AG09309 (cell line): ENCODE measurements around the gene C3orf70.
A peak's percentile ranks its signal among the peaks of the same experiment; 100 is the strongest.

ENCODE experiments used
- DNase-seq: peaks from one replicate; pipeline ENCODE4 v3.0.0-alpha.2; 2010; ENCODE audit warnings: low read depth
- H3K4me3 ChIP-seq: 2 replicates; pipeline ENCODE4 v1.5.1; 2011; ENCODE audit warnings: mild to moderate bottlenecking, low read depth, low read length, moderate library complexity; ENCODE audit not compliant: control insufficient read depth
- TF ChIP-seq, protein P1 (sequence below): IDR thresholded peaks from 2 replicates; pipeline ENCODE4 v1.5.1; 2011; ENCODE audit warnings: mild to moderate bottlenecking, low read depth, low read length, inconsistent platforms; ENCODE audit not compliant: insufficient read depth, control insufficient read depth; ENCODE audit errors: missing control alignments

Gene C3orf70, protein sequence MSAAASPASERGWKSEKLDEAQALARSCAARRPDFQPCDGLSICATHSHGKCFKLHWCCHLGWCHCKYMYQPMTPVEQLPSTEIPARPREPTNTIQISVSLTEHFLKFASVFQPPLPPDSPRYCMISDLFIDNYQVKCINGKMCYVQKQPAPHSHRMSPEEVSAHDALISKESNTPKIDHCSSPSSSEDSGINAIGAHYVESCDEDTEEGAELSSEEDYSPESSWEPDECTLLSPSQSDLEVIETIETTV

DNA sequence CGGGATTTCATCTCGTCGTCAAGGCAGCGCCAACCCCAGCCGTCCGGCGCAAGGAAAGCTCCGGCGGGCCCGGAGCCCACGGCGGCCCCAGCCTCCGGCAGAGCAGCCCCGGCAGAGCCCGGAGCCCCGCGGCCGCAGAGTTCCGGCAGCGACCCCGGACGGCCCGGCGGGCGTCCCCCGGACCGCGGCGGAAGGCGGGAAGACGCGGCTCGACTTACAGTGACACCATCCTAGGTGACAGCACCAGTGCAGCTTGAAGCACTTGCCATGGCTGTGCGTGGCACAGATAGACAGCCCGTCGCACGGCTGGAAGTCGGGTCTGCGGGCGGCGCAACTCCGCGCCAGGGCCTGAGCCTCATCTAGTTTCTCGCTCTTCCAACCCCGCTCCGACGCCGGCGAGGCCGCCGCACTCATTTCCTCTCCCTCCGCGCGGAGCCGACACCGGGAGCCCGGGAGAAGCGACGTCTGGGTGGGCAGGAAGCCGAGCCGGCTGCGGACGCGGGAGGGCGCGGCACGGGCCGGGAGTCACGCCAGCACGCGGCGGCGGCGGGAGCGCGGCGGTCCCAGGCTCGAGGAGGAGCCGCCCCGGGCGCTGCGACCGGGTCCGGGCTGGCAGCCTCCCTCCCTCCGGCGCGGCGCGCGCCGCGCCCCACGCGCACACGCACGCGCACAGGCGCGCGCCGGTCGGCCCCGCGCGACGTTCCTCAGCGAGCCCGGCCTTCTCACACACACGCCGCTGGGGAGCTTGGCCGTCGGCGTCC, at the start of gene C3orf70:
Gene C3orf70, minus strand, starts transcription at position 651 of the 761 bp plus-strand sequence. Its CDS starts 237 bp downstream, at position 414.
- DNase-seq = no peak
- H3K4me3 ChIP-seq = peak within 1 kb of the TSS; percentile 68
- TF ChIP-seq, protein P1, sequence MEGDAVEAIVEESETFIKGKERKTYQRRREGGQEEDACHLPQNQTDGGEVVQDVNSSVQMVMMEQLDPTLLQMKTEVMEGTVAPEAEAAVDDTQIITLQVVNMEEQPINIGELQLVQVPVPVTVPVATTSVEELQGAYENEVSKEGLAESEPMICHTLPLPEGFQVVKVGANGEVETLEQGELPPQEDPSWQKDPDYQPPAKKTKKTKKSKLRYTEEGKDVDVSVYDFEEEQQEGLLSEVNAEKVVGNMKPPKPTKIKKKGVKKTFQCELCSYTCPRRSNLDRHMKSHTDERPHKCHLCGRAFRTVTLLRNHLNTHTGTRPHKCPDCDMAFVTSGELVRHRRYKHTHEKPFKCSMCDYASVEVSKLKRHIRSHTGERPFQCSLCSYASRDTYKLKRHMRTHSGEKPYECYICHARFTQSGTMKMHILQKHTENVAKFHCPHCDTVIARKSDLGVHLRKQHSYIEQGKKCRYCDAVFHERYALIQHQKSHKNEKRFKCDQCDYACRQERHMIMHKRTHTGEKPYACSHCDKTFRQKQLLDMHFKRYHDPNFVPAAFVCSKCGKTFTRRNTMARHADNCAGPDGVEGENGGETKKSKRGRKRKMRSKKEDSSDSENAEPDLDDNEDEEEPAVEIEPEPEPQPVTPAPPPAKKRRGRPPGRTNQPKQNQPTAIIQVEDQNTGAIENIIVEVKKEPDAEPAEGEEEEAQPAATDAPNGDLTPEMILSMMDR = no peak

DNA sequence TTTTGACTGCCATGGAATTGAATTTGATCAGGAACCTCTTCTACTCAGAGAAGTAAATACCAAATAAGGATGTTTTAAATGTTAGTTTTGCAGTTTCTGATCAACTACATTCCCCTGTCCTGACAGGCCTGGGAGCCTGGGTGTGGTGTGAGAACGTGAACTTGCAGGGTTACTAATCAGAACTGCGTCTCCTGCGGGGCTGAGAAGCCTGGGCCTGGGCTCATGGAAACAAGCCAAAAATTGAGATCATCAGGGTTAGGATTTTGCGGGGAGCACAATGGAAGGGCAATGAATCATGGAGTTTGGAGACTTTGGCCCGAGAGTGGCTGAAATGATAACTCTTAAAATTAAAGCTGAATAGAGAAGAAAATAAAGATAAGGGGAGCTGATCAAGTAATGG, 47.8 kb upstream of the C3orf70 start:
- TF ChIP-seq, protein P1 = no peak
- DNase-seq = peak; percentile 40

DNA sequence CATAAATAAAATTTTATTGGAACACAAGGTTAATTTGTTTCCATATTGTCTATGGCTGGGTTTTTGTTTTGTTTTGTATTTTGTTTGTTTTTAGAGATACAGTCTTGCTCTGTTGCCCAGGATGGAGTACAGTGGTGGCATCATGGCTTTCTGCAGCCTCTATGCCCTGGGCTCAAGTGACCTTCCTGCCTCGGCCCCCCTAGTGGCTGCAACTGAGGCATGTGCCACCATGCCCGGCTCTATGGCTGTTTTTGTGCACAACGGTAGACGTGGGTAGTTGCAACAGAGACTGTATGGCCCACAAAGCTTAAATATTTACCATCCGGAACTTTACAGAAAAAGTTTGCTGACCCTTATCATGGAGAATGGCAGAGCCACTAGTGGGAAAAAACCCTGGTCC, 46.8 kb upstream of the C3orf70 start:
- no peak overlapping the region for H3K4me3 ChIP-seq
- no peak for DNase-seq
- TF ChIP-seq, protein P1 = no peak

More for the DNA sequence above, 47.8 kb upstream of the C3orf70 start:
- no peak overlapping the region for H3K4me3 ChIP-seq

DNA sequence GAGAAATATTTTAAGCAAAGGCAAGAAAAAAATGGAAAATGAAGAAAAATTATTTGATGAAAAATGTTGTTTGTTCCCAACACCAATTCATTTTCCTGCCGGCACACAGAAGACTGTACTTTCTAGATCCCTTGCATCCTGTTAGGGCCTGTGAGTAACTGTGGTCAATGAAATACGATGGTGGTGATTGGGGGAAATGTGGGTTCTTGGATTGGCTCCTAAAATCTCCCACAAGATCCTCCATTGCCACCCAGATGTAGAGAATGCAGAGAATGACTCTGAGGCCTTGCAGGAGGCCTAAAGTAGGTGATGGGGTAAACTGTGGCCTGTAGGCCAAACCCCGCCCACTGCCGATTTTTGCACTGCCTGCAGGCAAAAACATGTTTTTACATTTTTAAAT, 46.3 kb upstream of the C3orf70 start:
- no peak overlapping the region for H3K4me3 ChIP-seq
- DNase-seq = no peak
- TF ChIP-seq, protein P1 = no peak

DNA sequence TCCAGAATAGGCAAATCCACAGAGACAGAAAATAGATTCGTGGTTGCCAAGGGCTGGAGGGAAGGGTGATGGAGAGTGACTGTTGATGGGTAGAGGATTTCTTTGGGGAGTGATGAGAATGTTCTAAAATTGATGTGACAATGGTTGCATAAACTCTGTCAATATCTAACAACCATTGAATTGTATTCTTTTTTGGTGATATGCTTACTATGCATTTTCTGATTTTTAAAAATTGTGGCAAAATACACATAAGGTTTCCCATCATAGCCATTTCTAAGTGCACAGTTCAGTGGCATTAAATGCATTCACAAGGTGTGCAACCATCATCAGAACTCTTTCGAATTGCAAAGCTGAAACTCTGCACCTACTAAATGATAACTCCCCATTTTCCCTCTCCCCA, 44.2 kb upstream of the C3orf70 start:
- TF ChIP-seq, protein P1 = no peak
- no peak for DNase-seq
- no peak overlapping the region for H3K4me3 ChIP-seq

DNA sequence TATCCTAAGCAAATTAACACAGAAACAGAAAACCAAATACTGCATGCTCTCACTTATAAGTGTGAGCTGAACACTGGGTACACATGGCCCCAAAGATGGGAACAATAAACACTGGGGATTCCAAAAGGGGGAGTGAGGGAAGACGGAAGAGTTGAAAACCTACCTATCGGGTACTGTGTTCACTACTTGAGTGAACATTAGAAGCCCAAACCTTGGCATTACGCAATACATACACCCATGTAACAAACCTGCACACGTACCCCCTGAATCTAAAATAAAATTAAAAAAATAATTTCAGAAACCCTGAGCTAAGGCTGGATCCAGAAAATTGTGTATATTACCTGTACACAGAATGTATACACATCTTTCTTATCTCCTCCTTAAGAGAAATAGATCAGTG, 42.8 kb upstream of the C3orf70 start:
- TF ChIP-seq, protein P1 = no peak
- no peak for DNase-seq

More for the DNA sequence above, 42.8 kb upstream of the C3orf70 start:
- no peak overlapping the region for H3K4me3 ChIP-seq
